NOMO-1 treated with dmso at 0.1 percent for 144 hours (cell line): ENCODE measurements around the gene IL1RAPL1.
"Not testable (repeated sequence)": the region's sequence is repeated elsewhere in the genome, so short reads cannot be mapped to it uniquely, and the experiment has no call there.

ENCODE experiments used
- DNase-seq: peaks from one replicate; lab custom pipeline; 2025; ENCODE audit not compliant: unreplicated experiment; lab: John Stamatoyannopoulos, UW

IL1RAPL1 gene

GRCh38 chrX:28766561-28766960 lies 179.3 kb downstream of the IL1RAPL1 start:
- not testable (repeated sequence) for DNase-seq

- no peak for DNase-seq
Measured at GRCh38 chrX:28773807-28774206, 186.6 kb downstream of the IL1RAPL1 start.

- DNase-seq: no peak
Measured at GRCh38 chrX:28787206-28787605, 200.0 kb downstream of the IL1RAPL1 start.

GRCh38 chrX:28800671-28801070 lies 213.4 kb downstream of the IL1RAPL1 start:
- not testable (repeated sequence) for DNase-seq

DNA sequence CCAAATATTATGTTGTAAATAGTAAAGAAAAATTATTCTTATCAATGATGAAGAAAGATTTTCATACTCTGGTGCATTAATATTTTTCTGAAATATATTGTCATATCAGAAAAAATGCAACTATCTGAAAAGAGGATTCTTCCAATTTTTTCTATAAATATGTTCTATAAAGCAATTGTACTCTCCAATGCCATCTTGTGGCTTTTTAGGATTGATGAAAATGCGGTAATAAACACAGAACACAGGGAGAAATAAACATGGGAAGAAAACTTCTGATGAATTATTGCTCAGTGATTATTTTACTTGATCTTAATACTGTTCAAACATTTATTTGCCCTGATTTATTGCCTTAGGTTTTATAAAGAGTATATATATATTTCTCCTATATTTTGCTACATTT lies 215.4 kb downstream of the IL1RAPL1 start:
- DNase-seq: no peak

DNA sequence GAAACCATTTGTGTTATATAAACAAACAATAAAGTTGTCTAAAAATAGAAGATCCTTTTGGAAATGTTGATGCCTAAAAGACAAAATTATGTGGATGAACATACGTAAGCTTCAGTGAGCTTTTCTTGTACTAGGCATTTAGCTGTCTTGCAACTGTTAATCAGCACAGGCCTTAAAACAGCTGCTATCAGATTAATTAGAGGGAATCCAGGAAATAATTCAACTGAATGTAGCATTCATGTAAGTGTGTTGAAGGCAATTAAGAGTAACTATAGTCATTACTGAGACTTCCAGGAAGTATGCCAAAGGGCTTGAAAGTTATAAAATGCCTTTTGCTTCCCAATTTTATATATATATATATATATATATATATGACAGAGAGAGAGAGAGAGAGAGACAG lies 248.7 kb downstream of the IL1RAPL1 start:
- no peak for DNase-seq

DNA sequence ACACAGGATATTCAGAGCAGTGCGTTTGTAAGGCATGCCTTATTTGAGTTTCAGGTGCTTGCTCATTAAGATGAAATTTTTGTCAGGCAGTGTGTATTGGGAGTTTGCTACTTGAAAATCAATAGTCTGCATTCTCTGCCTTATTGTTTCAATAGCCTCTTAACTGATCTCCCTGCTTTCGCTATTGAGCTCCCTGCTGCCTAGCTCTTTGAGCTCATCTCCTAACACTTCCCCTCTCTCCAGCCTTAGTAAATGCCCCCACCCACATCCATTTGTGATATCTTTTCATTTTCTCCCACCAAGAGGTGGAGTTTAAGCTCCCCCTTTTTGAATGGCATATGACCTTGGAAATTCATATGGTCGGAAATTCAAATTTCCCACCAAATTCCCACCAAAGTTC lies 256.6 kb downstream of the IL1RAPL1 start:
- no peak for DNase-seq

- DNase-seq: no peak
Measured at GRCh38 chrX:28847423-28847822, 260.2 kb downstream of the IL1RAPL1 start.

- DNase-seq: no peak
Measured at GRCh38 chrX:28848707-28849106, 261.5 kb downstream of the IL1RAPL1 start.

DNA sequence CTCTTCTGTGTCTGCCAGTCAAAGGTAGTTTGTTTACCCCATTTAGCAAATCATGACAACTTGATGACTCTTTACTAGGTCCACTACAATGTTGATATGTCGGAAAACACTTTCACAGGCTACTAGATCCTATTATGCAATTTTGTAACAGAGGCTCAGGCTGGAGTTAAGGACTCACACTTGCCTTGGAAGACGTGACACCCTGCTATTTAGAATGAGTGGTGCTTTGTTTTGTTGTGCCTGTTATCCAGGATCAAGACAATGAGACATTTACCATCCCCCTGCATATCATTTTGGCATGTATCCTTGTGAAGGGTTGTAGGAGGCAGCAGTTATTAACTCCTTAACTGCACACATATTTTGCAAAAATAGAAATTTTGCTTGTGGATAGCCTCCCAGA lies 263.7 kb downstream of the IL1RAPL1 start:
- DNase-seq: no peak

GRCh38 chrX:28851871-28852270 lies 264.6 kb downstream of the IL1RAPL1 start:
- DNase-seq: no peak

DNA sequence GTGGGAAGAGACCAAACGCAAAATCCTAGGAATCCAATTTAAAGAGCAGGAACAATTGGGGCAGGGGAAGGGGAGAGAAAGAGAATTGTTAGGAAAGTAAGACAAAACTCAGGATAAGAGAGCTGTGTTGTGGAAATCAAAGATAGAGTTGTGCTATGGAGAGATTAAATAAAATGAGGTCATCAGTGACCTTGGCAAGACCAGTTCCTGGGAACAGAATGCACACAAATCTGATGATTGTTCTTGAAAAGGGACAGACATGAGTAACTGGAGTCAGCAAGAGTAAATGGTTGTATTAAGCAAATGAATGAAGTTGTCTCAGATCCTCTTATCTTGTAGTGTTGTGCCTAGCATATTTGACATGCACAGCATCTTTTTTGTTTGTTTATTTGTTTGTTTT lies 267.4 kb downstream of the IL1RAPL1 start:
- no peak for DNase-seq

DNA sequence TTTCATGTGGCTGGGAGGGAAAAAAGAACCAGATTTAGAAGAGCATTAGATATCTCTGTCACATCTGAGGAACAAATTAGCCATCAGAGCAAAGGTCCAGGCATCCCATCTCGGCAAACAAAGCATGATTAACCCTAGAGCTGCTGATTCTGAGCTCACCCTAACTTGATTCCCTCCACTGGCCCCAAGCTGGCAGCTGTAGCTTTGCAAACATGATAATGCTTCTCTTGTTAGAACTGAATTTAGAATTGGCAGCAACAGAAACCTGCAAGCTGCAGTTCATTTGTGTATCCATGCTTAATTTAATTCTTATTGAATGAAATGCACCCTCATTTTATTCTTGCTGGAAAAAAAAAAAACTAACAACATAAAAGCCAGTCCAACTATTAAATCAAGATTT lies 289.2 kb downstream of the IL1RAPL1 start:
- DNase-seq: no peak

DNA sequence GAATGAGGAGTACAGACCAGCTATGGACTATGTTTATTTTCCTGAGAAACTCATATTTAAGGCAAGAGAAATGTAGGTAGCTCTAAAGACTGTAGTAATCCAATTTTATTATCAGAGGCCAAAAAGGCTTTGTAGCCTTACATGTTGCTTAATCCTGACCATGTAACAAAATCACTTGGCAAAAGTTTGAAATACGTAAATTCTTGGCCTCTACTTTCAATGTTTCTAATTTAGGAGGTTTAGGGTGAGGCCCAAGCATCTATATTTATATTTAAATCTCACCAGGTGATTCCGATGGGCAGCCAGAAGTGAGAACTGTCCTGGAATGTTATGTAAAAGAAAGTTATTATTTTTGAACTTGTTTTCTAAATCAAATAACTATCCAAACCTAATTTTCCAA lies 289.7 kb downstream of the IL1RAPL1 start:
- DNase-seq: no peak

DNA sequence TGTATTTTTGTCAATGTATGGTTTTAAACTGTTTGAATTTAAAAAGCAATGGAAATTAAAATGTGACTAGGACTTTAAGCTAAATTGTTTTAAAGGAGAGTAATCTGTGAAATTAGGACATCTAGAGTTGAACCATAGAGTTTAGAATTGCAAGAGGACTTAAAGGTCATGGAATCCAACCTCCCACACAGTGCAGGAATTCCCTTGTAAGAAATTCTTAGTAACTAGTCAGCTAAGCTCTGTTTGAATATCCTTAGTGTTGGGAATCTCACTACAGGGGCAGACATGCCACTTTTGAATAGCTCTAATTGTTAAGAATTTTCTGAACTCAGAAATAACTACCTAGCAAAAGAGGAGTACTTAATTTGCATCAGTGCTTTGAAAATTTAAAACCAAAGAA lies 292.9 kb downstream of the IL1RAPL1 start:
- DNase-seq: no peak

GRCh38 chrX:28884823-28885222 lies 297.6 kb downstream of the IL1RAPL1 start:
- DNase-seq: no peak

DNA sequence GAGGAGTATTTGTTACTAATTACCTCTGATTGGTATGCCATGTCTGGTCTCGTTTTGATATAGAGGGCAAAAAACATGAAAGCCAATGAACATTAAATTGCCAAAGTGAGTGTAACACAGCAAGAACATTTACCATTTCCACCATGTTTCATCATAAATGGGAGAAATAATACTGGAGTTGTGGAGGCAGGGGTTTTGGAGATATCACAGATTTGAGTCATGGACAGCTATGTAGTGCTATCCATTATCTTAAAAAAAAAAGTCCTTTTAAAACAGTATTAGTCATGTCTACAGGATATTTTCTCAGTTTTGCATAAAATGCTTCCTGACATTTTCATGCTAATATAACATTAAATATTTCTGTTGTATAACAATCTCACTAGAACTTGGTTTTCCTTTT lies 301.2 kb downstream of the IL1RAPL1 start:
- DNase-seq: no peak

- DNase-seq: no peak
Measured at GRCh38 chrX:28889591-28890090, 302.4 kb downstream of the IL1RAPL1 start.

- DNase-seq: no peak
Measured at GRCh38 chrX:28901637-28902036, 314.4 kb downstream of the IL1RAPL1 start.

DNA sequence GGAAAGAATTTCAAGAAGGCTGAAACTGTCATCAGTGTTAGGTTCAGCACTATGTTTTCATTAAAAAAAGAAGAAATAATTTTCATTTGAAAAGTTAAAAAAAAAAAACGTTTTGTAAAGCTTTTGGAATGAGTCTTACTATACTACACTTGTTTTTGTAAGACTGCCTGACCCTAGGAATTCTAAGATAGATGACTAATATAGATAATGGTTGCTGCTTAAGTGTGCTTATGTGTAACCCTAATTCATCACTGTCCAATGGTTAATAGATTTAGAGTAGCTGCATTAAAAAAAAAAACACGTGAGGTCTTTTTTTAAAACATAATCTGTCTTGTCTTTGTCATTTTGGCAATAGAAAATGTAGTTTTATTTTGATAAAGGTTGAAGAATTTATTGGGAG lies 323.2 kb downstream of the IL1RAPL1 start:
- no peak for DNase-seq

DNA sequence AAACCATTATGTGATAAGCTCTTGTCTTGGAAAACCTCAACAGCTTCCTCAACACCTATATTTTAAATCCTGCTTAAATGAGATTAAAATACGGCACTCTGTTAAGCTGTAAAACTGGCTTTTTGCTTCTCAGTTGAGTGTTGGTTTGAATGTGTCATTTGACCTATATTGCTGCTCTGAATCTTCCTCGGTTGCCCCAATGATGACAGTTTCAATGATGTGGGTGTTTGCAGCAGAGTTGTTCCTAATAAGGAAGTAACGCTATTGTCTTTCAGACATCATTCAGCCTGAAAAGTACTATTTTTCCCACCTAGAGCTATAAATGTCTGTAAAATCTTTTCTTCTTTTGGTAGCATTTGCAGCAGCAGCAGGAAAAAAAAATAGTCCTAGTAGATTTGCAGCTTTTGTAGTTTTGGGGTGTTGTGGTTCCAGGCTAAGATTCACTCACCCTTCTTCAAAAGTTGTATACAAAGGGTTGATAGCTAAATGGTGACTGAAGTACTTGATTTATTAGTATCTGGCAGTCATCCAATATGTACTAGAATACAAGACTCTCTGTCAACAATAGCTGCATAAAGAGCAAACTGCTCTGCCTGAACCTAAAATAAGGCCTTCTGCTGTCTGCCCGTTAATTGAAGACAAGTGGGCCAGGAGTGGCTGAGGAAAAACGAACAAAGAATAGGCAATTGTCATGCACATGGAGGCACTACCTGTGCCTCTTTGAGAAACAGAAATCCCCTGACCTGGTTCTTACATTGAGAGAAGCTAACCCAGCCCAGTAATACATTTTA lies 333.1 kb downstream of the IL1RAPL1 start:
- DNase-seq: no peak

DNA sequence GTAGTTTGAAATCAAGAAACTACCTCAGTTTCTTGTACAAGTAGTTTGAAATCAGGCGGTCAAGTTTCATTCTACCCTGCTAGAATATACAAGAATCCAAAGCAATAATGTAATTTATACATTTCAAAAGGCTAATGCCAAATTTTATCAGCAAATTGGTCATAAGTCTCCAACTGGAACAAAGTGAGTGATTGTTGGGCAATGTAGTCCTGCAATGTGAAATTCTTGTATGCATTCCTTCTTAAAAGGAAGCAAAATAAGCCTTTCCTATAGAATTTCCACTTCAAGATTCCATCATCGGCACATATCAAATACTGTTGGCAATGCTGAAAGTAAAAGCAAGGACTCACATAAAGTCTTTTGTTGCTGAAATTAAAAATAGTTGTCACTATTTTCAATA lies 334.9 kb downstream of the IL1RAPL1 start:
- DNase-seq: no peak

DNA sequence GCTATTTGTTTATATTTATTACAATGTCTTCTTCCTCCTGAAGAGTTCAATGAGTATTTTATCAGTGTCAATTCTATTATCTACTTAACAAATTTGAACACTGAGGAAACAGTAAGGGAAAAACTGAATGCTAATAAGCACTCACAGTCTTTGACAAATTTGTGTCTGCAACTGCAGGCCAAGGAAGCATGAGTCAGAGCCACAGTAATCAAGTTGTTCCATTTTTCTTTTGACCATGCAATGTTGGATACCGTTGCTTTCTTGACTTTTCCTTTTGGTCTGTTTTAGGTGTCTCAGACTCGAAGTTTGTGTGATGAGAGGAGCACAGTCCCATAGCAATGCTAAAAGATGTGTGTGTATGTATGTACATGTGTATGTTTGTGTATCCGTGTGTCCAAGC lies 359.6 kb downstream of the IL1RAPL1 start:
- no peak for DNase-seq
